CD4-positive, alpha-beta memory T cell (primary cell): ENCODE measurements around the gene RNF157. TPM values are rescaled to one million over a fixed set of nuclear protein-coding genes. Genes with fewer than 3 reads are reported as not detected.
A peak's percentile ranks its signal among the peaks of the same experiment; 100 is the strongest.

ENCODE experiments used
- CTCF ChIA-PET: fragments of 350-600 bp; sonication (Branson Sonifier 250); formaldehyde crosslinking; loops from one replicate; lab custom pipeline; 2021; ENCODE audit warnings: inconsistent platforms; ENCODE audit not compliant: partially characterized antibody; lab: Charles Lee
- POLR2A ChIA-PET: fragments of 350-600 bp; sonication (Branson Sonifier 250); formaldehyde crosslinking; loops from one replicate; lab custom pipeline; 2021; ENCODE audit not compliant: partially characterized antibody; lab: Charles Lee
- DNase-seq, 5 donors: peaks; one replicate each; pipeline versions ENCODE4 v3.0.0 to v3.0.0-alpha.2; 2020 to 2022; ENCODE audit warnings: mixed read lengths in 1 of 5
- H3K27ac ChIP-seq: one replicate; pipeline ENCODE4 v1.7.0; 2013; ENCODE audit warnings: low read depth, low read length
- H3K27me3 ChIP-seq: 2 replicates; pipeline ENCODE4 v1.7.0; 2013; ENCODE audit warnings: mild to moderate bottlenecking, low read length, moderate library complexity; ENCODE audit not compliant: insufficient read depth
- H3K36me3 ChIP-seq: 2 replicates; pipeline ENCODE4 v1.7.0; 2013; ENCODE audit warnings: mild to moderate bottlenecking, low read length, moderate library complexity; ENCODE audit not compliant: insufficient read depth
- H3K4me1 ChIP-seq: 2 replicates; pipeline ENCODE4 v1.7.0; 2013; ENCODE audit warnings: mild to moderate bottlenecking, low read length, moderate library complexity; ENCODE audit not compliant: insufficient read depth
- H3K4me3 ChIP-seq, 2 donors: one replicate each; pipeline ENCODE4 v1.7.0; 2013; ENCODE audit warnings: low read length in 2 of 2, mild to moderate bottlenecking in 1 of 2
- H3K9me3 ChIP-seq, 2 donors: one replicate each; pipeline ENCODE4 v1.7.0; 2013; ENCODE audit warnings: low read length in 2 of 2, control low read depth in 1 of 2; ENCODE audit not compliant: control insufficient read depth in 1 of 2
- H3K27ac Mint-ChIP-seq, 7 donors: one replicate each; pipeline ENCODE4 v1.8.0; 2020 to 2021; ENCODE audit warnings: mixed read lengths in 7 of 7, mild to moderate bottlenecking in 6 of 7, inconsistent platforms in 3 of 7, moderate library complexity in 3 of 7
- H3K27me3 Mint-ChIP-seq, 2 donors: one replicate each; pipeline ENCODE4 v1.8.0; 2020 to 2021; ENCODE audit warnings: mixed read lengths in 2 of 2
- H3K36me3 Mint-ChIP-seq, 2 donors: one replicate each; pipeline ENCODE4 v1.8.0; 2020 to 2021; ENCODE audit warnings: mixed read lengths in 2 of 2, inconsistent platforms in 1 of 2, mild to moderate bottlenecking in 1 of 2
- H3K4me1 Mint-ChIP-seq, 4 donors: one replicate each; pipeline ENCODE4 v1.8.0; 2020 to 2021; ENCODE audit warnings: mixed read lengths in 4 of 4, mild to moderate bottlenecking in 1 of 4
- H3K4me3 Mint-ChIP-seq, 8 donors: one replicate each; pipeline ENCODE4 v1.8.0; 2020 to 2021; ENCODE audit warnings: mixed read lengths in 8 of 8, mild to moderate bottlenecking in 7 of 8, moderate library complexity in 6 of 8, inconsistent platforms in 3 of 8
- H3K9me3 Mint-ChIP-seq, 8 donors: one replicate each; pipeline ENCODE4 v1.8.0; 2020 to 2021; ENCODE audit warnings: mixed read lengths in 8 of 8, mild to moderate bottlenecking in 5 of 8, inconsistent platforms in 3 of 8, moderate library complexity in 1 of 8
- intact Hi-C: fragments of 100-400 bp; cut with micrococcal nuclease; formaldehyde crosslinking; loops from one replicate; pipeline ENCODE4 v1.15.1; 2023
- polyA plus RNA-seq, 2 donors: library from polyadenylated mRNA; unstranded; fragments of 300-500 nt; fragmentation: Illumina TruSeq; gene quantifications; one replicate each; pipeline ENCODE4 v1.2.3, GENCODE V29; 2021
- total RNA-seq, 2 experiments: library from RNA; stranded (reverse); gene quantifications; one replicate each; pipeline ENCODE4 v1.2.3, GENCODE V29; 2021

The RNF157 gene
- total and polyA plus RNA-seq, 4 experiments from 2014 or later = 4.0 to 22.5 (median 20.0) TPM

GRCh38 chr17:76131692-76132573, 108.4 kb downstream of the RNF157 start:
- H3K27me3 ChIP-seq = no peaks in the 10 kb centered on the region
- Mint-ChIP-seq H3K9me3 (no peaks in the 10 kb centered on the region), H3K4me3 (no peak overlapping the region), H3K27ac (no peak overlapping the region), H3K27me3 (no peaks in the 10 kb centered on the region), H3K36me3 (no peaks in the 10 kb centered on the region), H3K4me1 (peaks cover 6 to 11% (median 10%) of the 10 kb centered on the region in 4 donors)
- peaks cover 14% of the 10 kb centered on the region for H3K4me1 ChIP-seq
- no peak overlapping the region for H3K27ac ChIP-seq
- DNase-seq = no peak
- H3K36me3 ChIP-seq = no peaks in the 10 kb centered on the region
- no peaks in the 10 kb centered on the region for H3K9me3 ChIP-seq
- intact Hi-C loops = no loop called here
- ChIA-PET POLR2A (interaction anchor here (0.6 to 3.7 kb wide), 3 partner anchors 13 to 137 kb away, joined by 4 to 19 read pairs (median 5); no protein-coding TSS in a partner anchor), CTCF (interaction anchor here (1.5 kb wide), 1 partner anchor 14 kb away, joined by 3 read pairs; no protein-coding TSS in a partner anchor)
- H3K4me3 ChIP-seq = no peak overlapping the region

DNA sequence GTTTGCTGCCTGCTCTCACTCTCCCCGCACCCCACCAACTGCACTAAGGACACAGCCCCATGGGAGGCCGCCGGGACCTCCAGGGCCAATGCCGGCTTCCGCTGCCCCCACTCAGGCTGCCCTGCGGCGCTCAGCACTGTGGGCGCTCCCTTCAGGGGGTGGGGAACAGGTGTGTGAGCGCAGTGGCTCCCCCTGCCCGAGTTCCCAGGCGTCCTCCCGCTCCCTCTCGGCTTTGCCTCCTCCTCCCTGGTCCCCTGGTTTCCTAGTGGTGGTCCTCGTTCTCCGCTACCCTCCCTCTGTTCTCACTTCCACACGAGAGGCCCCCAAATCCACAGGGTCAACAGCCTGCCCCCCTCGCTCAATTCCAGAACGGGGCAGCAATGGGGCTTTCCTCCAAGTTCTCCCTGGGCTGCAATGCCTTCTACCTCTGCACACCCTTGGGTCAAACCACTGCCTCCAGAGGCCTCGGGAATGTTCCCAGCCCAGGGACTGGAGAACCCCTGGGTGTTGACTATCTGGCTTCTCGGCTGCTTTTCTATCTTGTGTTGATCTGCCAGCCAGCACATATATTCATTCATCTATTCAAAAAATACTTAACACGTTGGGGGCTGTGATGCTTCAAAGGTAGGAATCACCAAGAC, 109.1 kb downstream of the RNF157 start:
- Histone ChIP-seq H3K4me1 (peaks cover 14% of the 10 kb centered on the region), H3K36me3 (no peaks in the 10 kb centered on the region), H3K9me3 (no peaks in the 10 kb centered on the region), H3K4me3 (no peak overlapping the region), H3K27ac (no peak overlapping the region), H3K27me3 (no peaks in the 10 kb centered on the region)
- POLR2A ChIA-PET = no interaction called here
- no peak for DNase-seq
- H3K36me3 Mint-ChIP-seq = no peaks in the 10 kb centered on the region
- H3K9me3 Mint-ChIP-seq = no peaks in the 10 kb centered on the region
- no peak overlapping the region for H3K4me3 Mint-ChIP-seq
- H3K27ac Mint-ChIP-seq = no peak overlapping the region
- no peaks in the 10 kb centered on the region for H3K27me3 Mint-ChIP-seq
- CTCF ChIA-PET = interaction anchor here (1.6 kb wide), 1 partner anchor 149 kb away, joined by 7 read pairs; no protein-coding TSS in a partner anchor
- H3K4me1 Mint-ChIP-seq = peaks cover 6 to 15% (median 13%) of the 10 kb centered on the region in 4 donors
- intact Hi-C loops = no loop called here

DNA sequence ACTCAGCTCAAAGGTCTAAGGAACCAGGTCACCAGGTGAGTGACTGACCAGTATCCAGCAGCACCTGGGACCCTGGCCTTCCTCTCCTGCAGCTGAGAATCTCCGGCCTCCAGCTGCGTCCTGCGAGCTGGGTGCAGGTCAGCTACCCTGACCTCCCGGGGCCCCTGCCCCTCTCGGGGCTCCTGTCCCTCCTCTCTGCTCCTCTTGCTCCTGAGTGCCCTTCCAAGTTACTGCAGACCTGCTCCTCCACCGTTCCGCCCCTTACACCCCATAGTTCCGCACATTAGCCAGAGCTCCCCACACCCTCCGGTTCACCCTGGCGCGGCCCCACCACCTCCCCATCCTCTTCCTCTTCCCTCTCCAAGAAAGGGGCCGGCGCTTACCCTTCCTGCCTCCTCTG, 109.8 kb downstream of the RNF157 start:
- Histone ChIP-seq H3K27me3 (no peaks in the 10 kb centered on the region), H3K4me1 (peaks cover 11% of the 10 kb centered on the region), H3K4me3 (no peak overlapping the region), H3K36me3 (no peaks in the 10 kb centered on the region), H3K9me3 (no peaks in the 10 kb centered on the region), H3K27ac (no peak overlapping the region)
- DNase-seq = no peak
- H3K4me3 Mint-ChIP-seq = no peak overlapping the region
- intact Hi-C loops = no loop called here
- no peak overlapping the region for H3K27ac Mint-ChIP-seq
- ChIA-PET POLR2A (interaction anchor here (1.1 kb wide), 1 partner anchor 15 kb away, joined by 3 read pairs; no protein-coding TSS in a partner anchor), CTCF (interaction anchor here (0.7 to 1.6 kb wide), 4 partner anchors 108 to 365 kb away, joined by 3 to 7 read pairs (median 3); no protein-coding TSS in a partner anchor)
- H3K36me3 Mint-ChIP-seq = no peaks in the 10 kb centered on the region
- H3K9me3 Mint-ChIP-seq = no peaks in the 10 kb centered on the region
- no peaks in the 10 kb centered on the region for H3K27me3 Mint-ChIP-seq
- peaks cover 6 to 17% (median 14%) of the 10 kb centered on the region in 4 donors for H3K4me1 Mint-ChIP-seq

DNA sequence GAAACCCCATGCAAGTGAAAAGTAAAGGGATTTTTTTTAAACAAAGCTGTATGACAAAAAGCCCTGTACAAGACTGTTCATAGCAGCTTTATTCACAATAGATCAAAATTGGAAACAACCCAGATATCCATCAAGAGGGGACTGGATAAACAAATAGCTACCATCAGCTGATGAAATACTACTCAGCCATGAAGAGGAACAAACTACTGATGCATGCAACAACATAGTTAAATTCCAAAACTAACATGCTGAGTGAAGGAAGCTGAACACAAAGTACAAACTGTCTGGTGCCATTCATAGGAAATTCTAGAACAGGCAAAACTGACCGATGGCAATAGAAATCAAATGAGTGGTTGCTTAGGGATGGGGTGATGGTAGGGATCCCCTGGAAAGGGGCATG, 114.4 kb downstream of the RNF157 start:
- CTCF ChIA-PET = interaction anchor here (0.6 to 11.2 kb wide), 17 partner anchors 16 to 172 kb away, joined by 3 to 232 read pairs (median 4); no protein-coding TSS in a partner anchor
- no peaks in the 10 kb centered on the region for H3K36me3 Mint-ChIP-seq
- H3K27me3 ChIP-seq = no peaks in the 10 kb centered on the region
- H3K9me3 Mint-ChIP-seq = no peaks in the 10 kb centered on the region
- POLR2A ChIA-PET = interaction anchor here (0.6 to 2.3 kb wide), 12 partner anchors 10 to 255 kb away, joined by 3 to 13 read pairs (median 5); partner anchors contain the start of genes FOXJ1 and UBALD2
- H3K27ac ChIP-seq = no peak overlapping the region
- no peak for DNase-seq
- peaks cover 4 to 8% (median 8%) of the 10 kb centered on the region in 4 donors for H3K4me1 Mint-ChIP-seq
- intact Hi-C loops = no loop called here
- no peaks in the 10 kb centered on the region for H3K36me3 ChIP-seq
- no peaks in the 10 kb centered on the region for H3K27me3 Mint-ChIP-seq
- peak overlapping the region in 1 of 7 donors; percentile 75 for H3K27ac Mint-ChIP-seq
- no peak overlapping the region for H3K4me3 Mint-ChIP-seq
- no peaks in the 10 kb centered on the region for H3K9me3 ChIP-seq
- peaks cover 10% of the 10 kb centered on the region for H3K4me1 ChIP-seq
- H3K4me3 ChIP-seq = no peak overlapping the region

GRCh38 chr17:76125391-76125675, 115.0 kb downstream of the RNF157 start:
- no peaks in the 10 kb centered on the region for H3K27me3 Mint-ChIP-seq
- peaks cover 10% of the 10 kb centered on the region for H3K4me1 ChIP-seq
- H3K4me3 Mint-ChIP-seq = no peak overlapping the region
- no peak overlapping the region for H3K27ac Mint-ChIP-seq
- no peaks in the 10 kb centered on the region for H3K36me3 Mint-ChIP-seq
- ChIA-PET CTCF (interaction anchor here (0.9 to 11.2 kb wide), 11 partner anchors 20 to 158 kb away, joined by 3 to 232 read pairs (median 7); no protein-coding TSS in a partner anchor), POLR2A (interaction anchor here (0.9 to 2.3 kb wide), 9 partner anchors 10 to 147 kb away, joined by 3 to 13 read pairs (median 7); partner anchors contain the start of genes FOXJ1 and UBALD2)
- no peaks in the 10 kb centered on the region for H3K36me3 ChIP-seq
- DNase-seq = no peak
- H3K27me3 ChIP-seq = no peaks in the 10 kb centered on the region
- no peak overlapping the region for H3K4me3 ChIP-seq
- no peak overlapping the region for H3K27ac ChIP-seq
- no peaks in the 10 kb centered on the region for H3K9me3 ChIP-seq
- no peaks in the 10 kb centered on the region for H3K9me3 Mint-ChIP-seq
- intact Hi-C loops = no loop called here
- H3K4me1 Mint-ChIP-seq = peaks cover 4 to 12% (median 9%) of the 10 kb centered on the region in 4 donors

DNA sequence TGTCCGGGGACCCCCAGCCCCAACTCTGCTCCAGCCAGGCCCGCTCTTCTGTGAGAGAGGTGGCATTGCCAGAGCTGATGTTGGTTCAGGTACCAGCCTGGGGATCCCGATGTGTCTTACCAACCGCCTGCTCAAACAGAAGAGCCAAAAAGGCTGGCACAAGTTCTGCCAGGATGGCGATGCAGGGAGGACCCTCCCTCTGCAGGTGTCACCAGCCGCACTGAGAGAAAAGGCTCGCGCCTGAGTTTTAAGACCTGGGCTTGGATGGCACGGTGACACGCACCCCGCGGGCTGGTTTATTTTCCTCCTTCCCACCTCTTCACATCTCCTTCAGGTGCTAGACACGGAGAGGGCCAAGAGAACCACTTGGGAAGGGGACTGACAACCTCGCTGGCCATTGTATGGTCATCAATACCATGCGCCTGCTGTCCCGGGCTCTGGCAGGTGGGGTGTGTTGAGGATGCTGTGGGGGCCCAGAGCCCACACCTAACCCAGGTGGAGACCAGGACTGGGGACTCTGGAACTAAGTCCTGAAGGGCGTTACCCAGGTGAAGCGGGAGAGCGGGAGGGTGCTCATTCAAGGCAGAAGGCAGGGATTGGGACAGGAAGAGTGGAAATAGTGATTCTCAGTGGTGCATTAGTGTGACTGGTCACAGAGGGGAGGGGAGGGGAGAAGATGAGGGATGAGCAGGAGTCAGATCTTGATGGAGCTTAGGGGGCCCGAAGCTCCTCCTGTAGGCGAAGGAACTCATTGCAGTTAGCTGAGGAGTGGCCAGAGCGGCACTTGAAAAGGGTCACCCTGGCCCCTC, 115.5 kb downstream of the RNF157 start:
- Histone ChIP-seq H3K27ac (no peak overlapping the region), H3K9me3 (no peaks in the 10 kb centered on the region), H3K27me3 (no peaks in the 10 kb centered on the region), H3K4me3 (no peak overlapping the region), H3K36me3 (no peaks in the 10 kb centered on the region), H3K4me1 (peaks cover 10% of the 10 kb centered on the region)
- ChIA-PET CTCF (interaction anchor here (0.9 to 11.2 kb wide), 17 partner anchors 10 to 155 kb away, joined by 3 to 232 read pairs (median 5); no protein-coding TSS in a partner anchor), POLR2A (interaction anchor here (0.6 to 7.9 kb wide), 11 partner anchors 9 to 164 kb away, joined by 3 to 108 read pairs (median 7); partner anchors contain the start of genes FOXJ1 and UBALD2)
- no peak overlapping the region for H3K4me3 Mint-ChIP-seq
- H3K9me3 Mint-ChIP-seq = no peaks in the 10 kb centered on the region
- peaks cover 4 to 12% (median 9%) of the 10 kb centered on the region in 4 donors for H3K4me1 Mint-ChIP-seq
- no peaks in the 10 kb centered on the region for H3K27me3 Mint-ChIP-seq
- H3K36me3 Mint-ChIP-seq = no peaks in the 10 kb centered on the region
- no peak overlapping the region for H3K27ac Mint-ChIP-seq
- intact Hi-C loops = loop anchor here (5.0 kb wide), 1 partner anchor 112 kb away; no protein-coding TSS in a partner anchor
- no peak for DNase-seq
